ENCODE measurements around the gene ATP11C. TPM values are rescaled to one million over a fixed set of nuclear protein-coding genes. Genes with fewer than 3 reads are reported as not detected.
A peak's percentile ranks its signal among the peaks of the same experiment; 100 is the strongest.

The ATP11C gene
- total RNA-seq, 6 experiments from 2014 or later, result 25.1 to 38.6 (median 35.7) TPM

GRCh38 chrX:139770366-139770765 is 162.5 kb downstream of the ATP11C start:
- Mint-ChIP-seq H3K27ac (no peak overlapping the region), H3K4me1 (ENCODE audit: low read depth) (no peaks in the 10 kb centered on the region), H3K27me3 (ENCODE audit: insufficient read depth) (no peaks in the 10 kb centered on the region), H3K36me3 (ENCODE audit: low read depth) (peaks cover 19% of the 10 kb centered on the region), H3K9me3 (no peaks in the 10 kb centered on the region), H3K4me3 (no peak overlapping the region)
- no peak for DNase-seq
- TF ChIP-seq CTCF (IDR thresholded peaks at IDR 0.05), result no peak

- Mint-ChIP-seq H3K4me3 (no peak overlapping the region), H3K4me1 (ENCODE audit: low read depth) (no peaks in the 10 kb centered on the region), H3K9me3 (no peaks in the 10 kb centered on the region), H3K27me3 (ENCODE audit: insufficient read depth) (no peaks in the 10 kb centered on the region), H3K36me3 (ENCODE audit: low read depth) (peaks cover 11% of the 10 kb centered on the region), H3K27ac (no peak overlapping the region)
- no peak for DNase-seq
- no peak for TF ChIP-seq CTCF (IDR thresholded peaks at IDR 0.05)
These were observed 166.3 kb downstream of the ATP11C start for GRCh38 chrX:139766545-139766983.

- TF ChIP-seq CTCF (IDR thresholded peaks at IDR 0.05), result no peak
- Mint-ChIP-seq H3K9me3 (no peaks in the 10 kb centered on the region), H3K27ac (no peak overlapping the region), H3K4me3 (no peak overlapping the region), H3K36me3 (ENCODE audit: low read depth) (no peaks in the 10 kb centered on the region), H3K27me3 (ENCODE audit: insufficient read depth) (no peaks in the 10 kb centered on the region), H3K4me1 (ENCODE audit: low read depth) (no peaks in the 10 kb centered on the region)
- DNase-seq, result no peak
These were observed 170.3 kb downstream of the ATP11C start for GRCh38 chrX:139762400-139763183.

- Mint-ChIP-seq H3K36me3 (ENCODE audit: low read depth) (peaks cover 6% of the 10 kb centered on the region), H3K9me3 (peaks cover 5% of the 10 kb centered on the region), H3K27ac (no peak overlapping the region), H3K4me3 (no peak overlapping the region), H3K4me1 (ENCODE audit: low read depth) (no peaks in the 10 kb centered on the region), H3K27me3 (ENCODE audit: insufficient read depth) (no peaks in the 10 kb centered on the region)
- DNase-seq, result peak; percentile 27
- peak; percentile 71 for TF ChIP-seq CTCF (IDR thresholded peaks at IDR 0.05)
These were observed 173.2 kb downstream of the ATP11C start for GRCh38 chrX:139759637-139760036.

GRCh38 chrX:139758809-139759208 is 174.0 kb downstream of the ATP11C start:
- no peak overlapping the region for H3K27ac Mint-ChIP-seq
- H3K4me3 Mint-ChIP-seq, result no peak overlapping the region
- no peaks in the 10 kb centered on the region for H3K27me3 Mint-ChIP-seq (ENCODE audit: insufficient read depth)
- TF ChIP-seq CTCF (IDR thresholded peaks at IDR 0.05), result no peak
- no peaks in the 10 kb centered on the region for H3K4me1 Mint-ChIP-seq (ENCODE audit: low read depth)
- peaks cover 14% of the 10 kb centered on the region for H3K36me3 Mint-ChIP-seq (ENCODE audit: low read depth)
- H3K9me3 Mint-ChIP-seq, result peaks cover 13% of the 10 kb centered on the region
- no peak for DNase-seq
